UCSD-AML1 (cell line): ENCODE data around the gene CLBA1.

Source experiments
- DNase-seq: peaks from one replicate; lab custom pipeline; 2025; ENCODE audit not compliant: unreplicated experiment; lab: John Stamatoyannopoulos, UW

The CLBA1 gene

DNA sequence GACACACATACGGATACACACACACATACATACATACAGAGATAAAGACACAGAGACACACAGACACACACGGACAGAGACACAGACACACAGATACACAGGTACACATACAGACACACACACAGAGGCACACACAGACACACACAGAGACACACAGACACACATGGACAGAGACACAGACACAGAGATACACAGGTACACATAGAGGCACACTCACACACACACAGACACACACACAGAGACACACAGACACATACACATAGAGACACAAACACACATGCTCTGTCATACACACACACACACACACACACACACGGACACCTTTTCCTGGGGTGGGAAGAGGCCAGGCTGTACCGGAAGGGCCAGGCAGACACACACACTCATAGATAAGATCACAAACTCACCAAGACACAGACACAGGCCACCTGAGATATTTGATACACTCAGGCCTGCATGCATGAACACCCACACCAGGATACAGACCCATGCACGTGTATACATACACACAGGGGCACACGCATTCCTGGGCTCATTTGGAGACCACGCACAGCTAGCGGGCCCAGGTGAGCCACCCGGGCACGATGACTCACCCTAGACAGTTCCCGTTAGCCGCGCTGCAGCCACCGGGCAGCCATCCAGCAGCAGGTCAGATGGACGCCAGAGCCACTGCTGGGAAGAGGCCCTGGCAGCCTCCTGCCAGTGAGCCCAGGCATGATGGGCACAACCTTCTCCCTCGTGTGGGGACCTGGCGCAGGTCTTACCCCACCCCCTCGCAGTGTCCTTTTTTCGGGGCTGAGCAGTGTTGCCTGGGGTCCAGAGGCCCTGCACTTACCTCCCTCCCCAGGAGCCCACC is 5.6 kb upstream of the CLBA1 start:
- DNase-seq, result no peak

- DNase-seq, result no peak
Observed at GRCh38 chr14:104980611-104981531, 4.7 kb upstream of the CLBA1 start.

DNA sequence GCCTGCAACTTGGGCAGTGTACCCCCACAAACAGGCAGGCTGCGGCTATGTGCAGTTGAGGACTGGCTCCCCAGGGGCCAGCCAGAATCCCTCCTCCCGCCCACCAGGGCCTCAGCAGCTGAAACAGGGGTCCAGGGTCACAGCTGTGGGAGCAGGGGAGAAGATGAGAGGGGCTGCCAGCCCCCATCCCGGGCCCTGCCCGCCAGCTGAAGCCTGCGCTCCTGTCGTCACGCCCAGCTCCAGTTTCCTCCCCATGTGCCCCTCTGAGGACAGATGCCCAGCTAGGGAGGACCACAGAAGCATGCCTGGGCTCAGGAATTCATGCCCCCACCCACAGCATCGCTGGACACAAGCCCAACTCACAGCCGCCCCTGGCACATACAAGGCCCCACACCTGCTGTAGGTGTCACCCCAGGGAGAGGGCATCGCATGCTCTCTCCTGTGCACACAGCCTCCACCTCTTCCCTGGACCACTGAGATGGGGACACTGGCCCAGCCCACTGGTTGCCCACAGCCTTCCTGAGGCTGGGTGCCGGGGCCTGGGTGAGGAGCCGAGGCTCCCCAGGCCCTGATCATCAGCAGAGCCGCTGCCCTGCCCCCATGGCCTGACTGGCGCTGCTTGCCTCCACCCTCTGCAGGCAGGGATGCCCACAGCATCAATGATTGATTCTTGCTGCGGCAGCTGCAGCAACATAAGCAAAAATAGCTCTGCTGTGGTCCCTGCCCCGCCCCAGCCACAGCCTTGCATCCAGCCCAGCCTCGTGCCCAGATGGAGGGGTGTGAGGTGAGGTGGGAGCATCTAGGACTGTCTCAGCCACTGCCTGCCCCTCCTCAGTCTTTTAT is 3.7 kb upstream of the CLBA1 start:
- DNase-seq, result no peak

- no peak for DNase-seq
Observed at GRCh38 chr14:104982548-104983230, 2.9 kb upstream of the CLBA1 start.

DNA sequence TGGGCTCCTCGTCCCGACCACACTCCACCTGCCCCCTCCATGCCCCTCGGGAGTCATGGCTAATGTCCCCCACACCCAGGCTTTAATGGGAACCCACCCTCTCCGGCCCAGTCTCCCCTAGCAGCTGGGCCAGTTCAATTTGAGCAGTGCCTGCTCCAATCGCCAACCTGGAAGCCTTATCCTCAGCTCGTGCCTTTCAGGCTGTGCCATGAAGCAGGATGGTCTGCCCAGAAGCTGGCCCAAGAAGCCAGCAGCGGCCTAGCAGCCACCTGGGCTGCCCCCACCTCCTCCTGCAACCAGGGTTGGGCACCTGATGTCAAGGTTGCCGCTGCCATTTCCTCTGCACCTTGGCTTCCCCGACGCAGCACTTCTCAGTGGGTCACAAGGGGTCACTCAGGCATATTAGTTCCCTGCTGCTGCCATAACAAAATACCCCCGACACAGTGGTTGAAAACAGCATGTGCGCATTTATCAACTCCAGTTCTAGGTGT is 2.3 kb upstream of the CLBA1 start:
- no peak for DNase-seq

DNA sequence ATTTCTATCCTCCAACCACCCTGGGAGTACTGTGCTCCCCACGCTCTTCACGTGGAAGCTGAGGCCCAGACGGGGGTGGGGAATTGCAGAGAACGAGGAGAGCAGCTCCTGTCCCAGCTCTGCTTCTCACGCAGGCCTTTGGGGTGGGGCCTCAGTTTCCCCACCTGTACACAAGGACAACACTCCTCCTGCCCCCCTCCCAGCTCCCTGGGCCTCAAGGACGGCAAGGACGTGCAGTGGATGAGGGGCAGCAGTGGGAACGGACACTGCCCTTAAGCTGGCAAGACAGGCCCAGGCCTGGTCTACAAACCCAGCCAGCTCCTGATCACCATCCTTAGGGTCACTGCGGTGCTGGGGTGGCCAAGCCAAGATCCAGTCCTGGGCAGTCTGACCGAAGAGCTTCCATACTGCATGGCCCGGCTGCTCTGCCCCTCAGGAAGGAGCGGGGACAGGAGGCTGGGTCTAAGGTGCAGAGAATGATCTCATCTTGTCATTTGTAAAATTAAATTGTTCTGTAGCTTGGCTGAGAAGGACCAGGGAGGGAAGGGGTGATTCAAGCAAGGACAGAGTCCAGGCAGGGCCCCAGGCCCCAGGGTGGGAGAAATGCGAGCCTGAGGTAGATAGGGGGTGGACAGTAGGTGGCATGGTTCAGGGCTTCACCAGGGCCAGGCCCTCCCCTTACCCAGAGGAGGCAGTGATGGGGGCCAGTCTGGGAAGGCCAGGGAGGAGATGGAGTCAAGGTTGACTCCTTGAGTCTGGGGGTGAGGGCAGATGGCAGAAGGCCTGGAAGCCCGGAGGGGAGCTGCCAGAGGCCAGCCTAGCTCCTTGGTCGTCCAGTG is 1.3 kb upstream of the CLBA1 start:
- DNase-seq, result no peak

- DNase-seq, result no peak
Observed at GRCh38 chr14:104986487-104987164, 1.0 kb downstream of the CLBA1 start.

- DNase-seq, result no peak
Observed at GRCh38 chr14:104989236-104989950, 3.8 kb downstream of the CLBA1 start.

GRCh38 chr14:104989951-104990303 is 4.3 kb downstream of the CLBA1 start:
- DNase-seq, result no peak

DNA sequence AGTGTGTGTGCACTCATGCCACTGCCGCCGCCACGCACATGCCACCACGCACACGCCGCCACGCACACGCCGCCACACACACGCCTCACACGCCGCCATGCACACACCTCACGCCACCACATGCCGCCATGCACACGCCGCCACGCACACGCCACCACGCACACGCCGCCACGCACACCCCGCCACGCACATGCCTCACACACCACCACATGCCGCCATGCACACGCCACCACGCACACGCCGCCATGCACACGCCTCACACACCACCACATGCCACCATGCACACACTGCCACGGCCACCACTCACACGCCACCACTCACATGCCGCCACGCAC is 6.3 kb downstream of the CLBA1 start:
- no peak for DNase-seq

GRCh38 chr14:104992501-104992900 is 6.9 kb downstream of the CLBA1 start:
- DNase-seq, result no peak

DNA sequence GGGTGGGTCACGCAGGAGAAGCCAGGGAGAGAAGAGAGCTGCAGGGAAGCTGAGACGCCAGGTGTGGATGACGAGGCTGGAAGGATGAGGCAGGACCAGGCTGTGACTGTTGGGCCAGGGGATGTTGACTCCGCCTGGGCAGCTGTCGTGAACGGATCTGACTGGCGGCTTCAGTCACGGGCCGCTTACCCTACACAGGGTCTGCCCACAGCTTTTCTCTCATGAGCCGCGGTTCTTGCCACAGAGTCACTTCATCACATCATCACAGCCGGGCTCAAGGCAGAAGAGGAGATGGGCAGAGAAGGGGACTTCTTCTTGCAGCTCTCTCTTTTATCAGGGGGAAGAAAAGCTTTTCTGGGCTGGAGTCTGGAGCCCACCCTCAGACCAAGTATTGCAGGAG is 7.7 kb downstream of the CLBA1 start:
- DNase-seq, result no peak

DNA sequence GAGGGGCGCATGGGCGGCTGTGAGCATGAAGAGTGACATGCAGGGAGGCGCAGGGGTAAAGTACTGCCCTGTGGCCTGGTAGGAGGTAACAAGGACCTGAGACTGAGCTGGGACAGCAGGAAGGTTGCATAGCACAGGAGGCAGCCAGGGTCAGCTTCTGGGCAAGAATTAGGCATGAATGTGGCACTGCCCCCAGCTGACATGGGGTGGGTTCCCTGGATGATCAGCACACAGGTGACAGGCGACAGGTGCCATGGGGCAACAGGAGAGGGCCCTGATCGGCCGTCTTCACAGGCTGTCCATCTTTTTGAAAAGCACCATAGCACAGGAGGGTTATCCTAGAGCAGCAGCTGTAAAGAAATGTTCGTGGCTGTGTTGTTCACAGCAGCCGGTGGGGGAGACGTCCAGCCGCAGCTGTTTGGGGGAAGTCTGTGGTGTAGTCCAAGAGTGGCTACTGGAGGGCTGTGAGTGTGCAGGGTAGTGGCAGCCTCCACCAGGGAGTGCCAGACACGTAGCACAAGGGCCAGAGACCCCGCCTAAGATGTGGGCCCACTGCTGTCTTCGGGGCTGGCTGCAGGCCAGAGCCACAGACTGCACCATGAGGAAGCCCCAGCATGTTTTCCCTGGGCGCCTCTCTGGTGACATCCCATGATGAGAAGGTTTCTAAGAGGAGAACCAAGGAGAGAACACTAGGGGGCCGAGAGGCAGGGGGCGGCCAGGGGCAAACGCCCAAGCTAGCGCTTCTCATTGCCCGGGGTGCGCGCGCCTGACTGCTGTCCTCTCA is 8.4 kb downstream of the CLBA1 start:
- DNase-seq, result no peak

DNA sequence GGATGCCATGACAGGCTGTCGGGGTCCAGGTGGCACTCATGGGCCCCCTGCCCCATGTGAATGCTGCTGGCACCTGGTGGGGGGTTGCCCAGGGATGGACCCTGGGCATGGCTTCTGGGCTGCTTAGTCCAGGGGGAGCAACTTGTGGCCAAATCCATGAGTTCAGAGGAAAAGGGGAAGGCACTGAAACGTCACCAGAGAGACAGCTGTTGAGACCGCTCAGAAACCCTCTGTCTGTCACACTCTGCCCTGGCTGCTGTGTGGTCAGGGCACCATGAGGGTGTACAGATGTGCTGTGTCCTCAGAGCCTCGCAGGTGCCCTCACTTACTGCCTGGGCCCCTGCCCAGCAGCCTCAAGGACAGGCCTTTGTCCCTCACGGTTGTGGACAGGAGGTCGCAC is 9.4 kb downstream of the CLBA1 start:
- no peak for DNase-seq

DNA sequence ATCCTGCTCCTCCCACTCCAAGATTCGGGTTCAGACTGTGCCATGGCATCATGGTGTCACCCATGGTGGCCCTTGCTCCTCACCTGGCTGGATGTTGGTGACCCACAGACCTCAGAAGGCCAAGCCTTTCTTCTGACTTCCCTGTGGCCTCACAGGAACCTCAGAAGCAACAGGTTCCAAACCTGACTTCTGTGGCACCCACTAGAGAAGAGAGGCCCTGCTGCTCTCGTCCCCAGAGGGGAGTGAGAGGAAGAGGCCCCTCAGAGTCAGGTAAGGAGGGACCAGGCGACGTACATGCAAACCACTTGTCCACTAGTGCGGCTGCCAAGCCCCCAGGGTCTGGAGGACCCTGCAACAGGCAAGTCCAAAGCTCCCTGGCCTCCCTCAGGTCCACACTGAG is 10.4 kb downstream of the CLBA1 start:
- DNase-seq, result no peak

DNA sequence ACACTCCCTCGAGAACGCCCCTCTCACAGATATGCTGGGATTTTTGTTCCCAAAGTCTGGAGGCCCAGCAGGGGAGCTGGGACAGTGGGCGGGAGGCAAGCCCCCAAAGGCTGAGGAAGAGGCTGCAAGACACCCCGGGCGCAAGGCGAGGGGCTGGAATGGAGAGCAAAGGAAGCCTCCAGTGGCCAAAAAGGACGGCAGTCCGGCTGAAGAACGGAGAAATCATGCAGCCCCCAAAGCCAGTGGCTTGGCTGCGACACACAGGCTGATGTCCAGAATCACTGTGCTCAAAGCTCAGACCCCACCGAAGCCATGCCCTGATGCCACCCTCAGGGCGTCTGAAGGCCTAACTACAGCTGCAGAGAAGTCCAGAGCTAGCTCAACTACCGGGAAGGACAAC is 10.9 kb downstream of the CLBA1 start:
- no peak for DNase-seq

GRCh38 chr14:104998801-104999200 is 13.2 kb downstream of the CLBA1 start:
- DNase-seq, result no peak

GRCh38 chr14:104999361-104999760 is 13.8 kb downstream of the CLBA1 start:
- no peak for DNase-seq
